ENCODE data around the gene THBS1.

The THBS1 gene

DNA sequence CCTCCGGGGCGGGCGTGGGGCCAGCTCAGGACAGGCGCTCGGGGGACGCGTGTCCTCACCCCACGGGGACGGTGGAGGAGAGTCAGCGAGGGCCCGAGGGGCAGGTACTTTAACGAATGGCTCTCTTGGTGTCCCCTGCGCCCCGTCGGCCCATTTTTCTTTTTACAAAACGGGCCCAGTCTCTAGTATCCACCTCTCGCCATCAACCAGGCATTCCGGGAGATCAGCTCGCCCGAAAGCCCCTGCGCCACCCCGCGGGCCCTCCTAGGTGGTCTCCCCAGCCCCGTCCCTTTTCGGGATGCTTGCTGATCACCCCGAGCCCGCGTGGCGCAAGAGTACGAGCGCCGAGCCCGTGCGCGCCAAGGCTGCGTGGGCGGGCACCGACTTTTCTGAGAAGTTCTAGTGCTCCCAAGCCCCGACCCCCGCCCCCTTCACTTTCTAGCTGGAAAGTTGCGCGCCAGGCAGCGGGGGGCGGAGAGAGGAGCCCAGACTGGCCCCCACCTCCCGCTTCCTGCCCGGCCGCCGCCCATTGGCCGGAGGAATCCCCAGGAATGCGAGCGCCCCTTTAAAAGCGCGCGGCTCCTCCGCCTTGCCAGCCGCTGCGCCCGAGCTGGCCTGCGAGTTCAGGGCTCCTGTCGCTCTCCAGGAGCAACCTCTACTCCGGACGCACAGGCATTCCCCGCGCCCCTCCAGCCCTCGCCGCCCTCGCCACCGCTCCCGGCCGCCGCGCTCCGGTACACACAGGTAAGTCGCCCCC is at the start of gene THBS1:
TSS of gene THBS1 (plus strand) at position 595 of the 757 bp plus-strand sequence. CDS start 779 bp downstream, outside the sequence.
- no peak for DNase-seq (ENCODE audit: low read depth)

DNA sequence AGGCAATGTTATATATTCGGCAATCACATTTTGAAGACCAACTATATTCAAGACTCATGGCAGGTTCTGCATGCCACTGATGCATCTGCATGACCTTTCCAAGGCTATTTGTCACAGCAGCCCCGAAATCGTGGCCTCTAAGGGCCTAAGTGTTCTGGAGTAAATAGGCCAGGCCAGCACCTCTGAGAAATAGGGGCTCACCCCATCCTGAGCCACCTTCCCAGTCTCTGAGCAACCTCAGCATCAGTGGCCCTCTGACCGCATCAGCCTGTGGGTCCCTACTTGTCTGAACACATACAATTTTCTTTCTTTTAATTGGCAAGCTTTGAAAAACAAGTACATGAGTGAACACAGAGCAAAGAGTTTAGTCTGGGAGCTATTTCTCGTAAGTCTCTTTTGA is 45.9 kb upstream of the THBS1 start:
- no peak for DNase-seq (ENCODE audit: low read depth)

DNA sequence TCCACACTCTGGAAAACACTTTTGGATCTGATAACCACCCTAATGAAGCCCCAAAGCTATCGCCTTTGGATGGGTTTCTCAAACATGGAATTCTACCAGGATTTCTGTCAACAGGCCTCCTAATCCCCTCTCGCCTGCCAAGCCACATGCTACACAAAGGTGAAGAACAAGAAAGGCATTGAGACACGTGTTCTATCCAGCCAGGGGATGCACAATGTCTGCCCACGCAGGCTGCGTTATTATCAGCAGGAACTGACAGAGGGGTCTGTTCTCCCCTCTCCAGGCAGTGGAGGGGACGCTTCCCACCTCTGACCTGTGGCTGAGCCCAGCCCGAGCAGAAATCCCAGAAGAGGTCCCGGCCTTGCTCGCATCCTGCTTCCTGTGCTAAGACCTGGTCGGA is 45.4 kb upstream of the THBS1 start:
- no peak for DNase-seq (ENCODE audit: low read depth)

DNA sequence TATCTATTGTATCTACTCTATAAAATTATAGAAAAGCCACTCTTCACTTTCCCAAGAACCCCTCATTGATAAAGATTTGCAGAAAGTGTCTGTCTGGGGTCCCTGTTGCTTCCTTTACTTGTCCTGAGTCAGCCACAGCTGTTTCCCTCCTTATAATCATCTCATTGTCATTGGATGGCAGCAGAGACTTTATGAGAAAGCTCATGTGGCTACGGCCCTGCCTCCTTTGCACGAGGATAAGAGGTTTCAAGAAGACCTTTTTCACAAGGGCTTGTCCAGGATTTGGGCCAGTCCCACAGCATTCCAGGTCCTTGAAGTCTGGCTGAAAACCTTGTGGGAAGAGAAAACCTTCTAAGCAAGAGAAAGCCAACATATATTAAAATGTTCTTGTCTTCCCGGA is 41.9 kb upstream of the THBS1 start:
- DNase-seq (ENCODE audit: low read depth): no peak

DNA sequence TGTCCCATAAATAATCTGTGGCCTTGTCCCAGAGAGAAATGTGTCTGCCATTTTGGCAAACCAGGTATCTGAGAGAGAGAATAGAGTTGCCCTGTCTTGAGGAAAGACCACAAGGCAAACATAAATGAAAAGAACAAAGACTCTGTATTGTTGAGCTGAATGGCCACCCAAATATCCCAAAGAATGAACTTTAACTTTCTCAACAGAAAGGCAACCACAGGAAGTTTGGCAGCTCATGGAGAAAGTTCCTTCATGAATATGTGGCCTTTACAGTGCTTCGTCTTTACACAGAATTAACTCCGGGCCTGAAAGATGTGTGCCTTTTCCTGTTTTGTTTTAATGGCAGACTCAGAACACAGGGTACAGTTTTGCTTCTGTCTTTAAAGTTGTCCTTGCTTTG is 41.4 kb upstream of the THBS1 start:
- DNase-seq (ENCODE audit: low read depth): no peak

DNA sequence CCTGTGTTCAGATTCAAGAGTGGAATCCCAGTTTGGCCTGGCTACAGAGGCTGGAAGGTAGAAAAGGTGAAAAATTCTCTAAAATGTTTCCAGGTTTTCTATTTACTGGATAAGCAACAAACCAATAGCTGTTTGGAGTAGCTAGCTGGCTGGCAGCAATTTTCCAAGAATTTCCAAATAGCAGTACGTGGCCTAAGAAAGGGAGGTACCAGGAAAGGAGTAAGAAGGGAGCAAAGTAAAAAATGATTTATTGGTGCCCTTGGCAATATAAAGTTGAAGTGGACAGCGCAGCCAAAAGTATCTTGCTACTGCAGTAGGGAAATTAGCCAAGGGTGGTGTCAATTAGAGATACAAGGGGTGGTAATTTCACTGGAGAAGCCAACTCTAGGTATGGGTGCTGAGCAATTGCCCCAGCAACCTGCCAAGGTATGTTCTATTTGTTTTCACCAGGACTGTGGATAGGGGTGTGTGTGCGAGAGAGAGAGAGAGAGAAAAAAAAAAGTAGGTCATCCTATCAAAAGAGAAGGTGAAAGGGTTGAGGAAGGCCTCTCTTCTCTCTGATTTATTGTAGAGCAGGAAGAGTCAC is 40.8 kb upstream of the THBS1 start:
- no peak for DNase-seq (ENCODE audit: low read depth)

DNA sequence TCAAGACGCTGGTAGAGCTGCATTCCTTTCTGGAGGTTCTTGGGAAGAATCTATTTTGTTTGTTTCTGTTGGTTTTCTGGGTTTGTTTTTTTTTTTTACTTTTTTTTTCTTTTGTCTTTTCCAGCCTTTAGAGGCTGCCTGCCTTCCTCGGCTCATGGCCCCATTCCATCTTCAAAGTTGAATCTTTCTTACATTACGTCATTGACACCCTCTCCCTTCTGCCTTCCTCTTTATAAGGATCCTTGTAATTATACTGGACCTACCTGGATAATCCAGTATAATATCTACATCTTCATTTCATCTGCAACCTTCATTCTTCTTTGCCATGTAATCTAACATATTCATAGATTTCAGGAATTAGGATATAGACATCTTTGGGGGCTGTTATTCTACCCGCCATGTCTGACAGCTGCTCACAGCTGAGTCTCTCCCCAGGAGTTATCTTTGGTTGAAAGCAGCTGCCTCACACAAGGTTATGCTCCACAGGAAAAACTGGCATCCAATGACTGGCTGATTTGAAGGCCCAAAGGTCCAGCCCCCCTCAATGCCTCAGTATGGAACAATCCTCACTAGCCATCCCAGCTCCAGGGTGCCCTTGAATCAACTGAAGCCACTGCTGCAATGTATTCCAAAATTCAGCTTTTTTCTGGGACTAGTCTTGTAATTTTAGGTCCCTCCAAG is 38.4 kb upstream of the THBS1 start:
- no peak for DNase-seq (ENCODE audit: low read depth)

DNA sequence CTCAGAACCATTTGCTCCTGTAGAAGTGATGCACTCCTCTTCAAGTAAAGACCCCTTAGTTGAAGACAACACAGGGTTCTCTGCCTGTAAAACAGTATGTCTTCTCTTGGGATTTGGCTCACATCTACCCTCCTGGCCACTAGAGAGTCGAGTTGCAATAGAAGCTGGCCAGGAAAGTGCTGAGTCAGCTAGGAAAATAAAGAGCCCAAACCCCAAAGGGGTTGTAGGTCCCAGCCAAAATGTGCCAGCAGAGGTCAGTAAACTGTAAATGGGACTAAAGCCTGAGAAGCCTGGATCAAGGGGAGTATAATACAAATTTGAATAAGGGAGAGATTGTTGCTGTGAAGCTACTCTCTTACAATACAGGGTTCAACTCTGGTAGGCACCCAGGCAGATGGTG is 37.2 kb upstream of the THBS1 start:
- DNase-seq (ENCODE audit: low read depth): no peak

DNA sequence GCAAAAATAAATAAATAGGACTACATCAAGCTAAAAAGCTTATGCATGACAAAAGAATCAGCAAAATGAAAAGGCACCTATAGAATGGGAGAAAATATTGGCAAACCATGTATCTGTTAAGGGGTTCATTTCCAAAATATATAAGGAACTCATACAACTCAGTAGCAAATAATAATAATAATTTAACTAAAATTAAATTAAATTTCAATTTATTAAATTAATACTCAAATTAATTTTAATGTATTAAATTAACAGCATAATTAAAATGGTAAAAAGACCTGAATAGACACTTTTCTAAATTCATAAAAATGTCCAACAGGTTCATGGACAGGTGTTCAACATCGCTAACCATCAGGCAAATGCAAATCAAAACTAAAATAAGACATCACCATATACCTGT is 34.0 kb upstream of the THBS1 start:
- no peak for DNase-seq (ENCODE audit: low read depth)

DNA sequence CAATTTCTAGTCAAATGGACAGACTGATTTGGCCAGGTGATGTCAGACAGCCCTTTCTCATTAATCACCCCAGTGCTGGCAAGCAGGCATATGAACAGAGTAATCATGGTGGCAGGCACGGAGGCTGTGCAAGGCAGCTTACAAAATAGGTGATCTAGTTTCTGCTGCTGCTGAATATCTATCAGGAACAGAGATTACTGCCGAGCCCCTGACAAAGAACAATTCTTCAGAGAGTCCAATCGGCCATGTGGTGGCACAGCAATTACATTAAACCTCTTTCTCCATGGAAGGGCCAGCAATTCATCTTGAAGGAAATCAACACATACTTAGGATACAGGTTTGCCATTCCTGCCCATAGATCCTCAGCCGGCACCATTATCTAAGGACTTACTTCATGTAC is 32.3 kb upstream of the THBS1 start:
- DNase-seq (ENCODE audit: low read depth): no peak

DNA sequence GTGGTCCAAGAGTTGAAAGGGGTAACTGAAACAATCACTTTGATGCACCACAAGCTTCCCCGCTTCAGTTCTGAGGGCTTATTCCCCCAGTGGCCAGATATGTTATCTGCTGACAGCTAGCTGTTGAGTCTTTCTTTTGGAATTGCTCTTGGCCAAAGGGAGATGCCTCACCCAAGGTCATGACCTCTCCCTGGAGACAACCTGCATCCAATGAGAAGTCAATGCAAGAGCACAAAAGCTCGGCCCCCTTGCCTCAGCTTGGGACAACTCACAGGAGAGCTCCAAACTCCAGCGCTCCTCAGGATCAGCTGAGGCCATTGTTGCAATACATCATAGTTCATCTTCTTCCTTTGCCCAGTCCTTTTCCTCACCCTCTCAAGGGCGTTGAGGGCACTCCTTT is 31.0 kb upstream of the THBS1 start:
- DNase-seq (ENCODE audit: low read depth): no peak

DNA sequence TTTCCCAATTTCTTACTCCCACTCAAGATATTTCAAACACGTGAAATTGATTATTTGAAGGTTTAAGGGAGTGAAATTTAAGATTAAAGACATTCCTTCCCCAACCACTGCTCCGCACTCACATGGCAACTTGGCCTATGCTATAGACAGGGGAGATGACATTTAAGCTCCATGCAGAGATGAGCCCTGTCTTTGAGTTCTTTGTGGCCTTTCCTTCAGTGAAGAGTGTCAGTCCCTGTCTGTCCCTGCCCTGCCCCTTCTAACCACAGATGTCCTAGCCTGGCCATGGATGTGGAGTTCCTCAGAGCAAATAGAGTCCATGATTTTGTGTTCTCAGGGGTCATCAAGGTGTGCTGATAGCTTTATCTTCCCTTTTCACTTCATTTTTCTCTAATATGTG is 29.4 kb upstream of the THBS1 start:
- DNase-seq (ENCODE audit: low read depth): no peak

DNA sequence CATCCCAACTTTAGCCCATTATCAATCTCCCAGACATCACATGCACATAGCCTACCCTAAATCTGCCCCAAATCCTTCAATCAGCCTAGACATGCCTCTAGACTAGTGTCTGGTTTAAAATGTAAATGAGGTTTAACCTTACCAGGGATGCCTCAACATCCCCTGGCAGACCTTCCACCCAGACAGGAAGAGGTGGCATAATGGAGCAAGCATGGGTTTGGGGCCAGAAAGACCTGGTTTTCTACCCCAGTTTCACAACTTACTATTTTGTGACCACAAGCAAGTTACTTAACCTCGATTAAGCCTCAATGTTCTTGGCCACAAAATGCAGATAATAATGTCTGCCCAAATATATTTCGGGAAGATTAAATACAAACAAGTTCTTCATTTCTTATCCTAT is 28.3 kb upstream of the THBS1 start:
- DNase-seq (ENCODE audit: low read depth): no peak

DNA sequence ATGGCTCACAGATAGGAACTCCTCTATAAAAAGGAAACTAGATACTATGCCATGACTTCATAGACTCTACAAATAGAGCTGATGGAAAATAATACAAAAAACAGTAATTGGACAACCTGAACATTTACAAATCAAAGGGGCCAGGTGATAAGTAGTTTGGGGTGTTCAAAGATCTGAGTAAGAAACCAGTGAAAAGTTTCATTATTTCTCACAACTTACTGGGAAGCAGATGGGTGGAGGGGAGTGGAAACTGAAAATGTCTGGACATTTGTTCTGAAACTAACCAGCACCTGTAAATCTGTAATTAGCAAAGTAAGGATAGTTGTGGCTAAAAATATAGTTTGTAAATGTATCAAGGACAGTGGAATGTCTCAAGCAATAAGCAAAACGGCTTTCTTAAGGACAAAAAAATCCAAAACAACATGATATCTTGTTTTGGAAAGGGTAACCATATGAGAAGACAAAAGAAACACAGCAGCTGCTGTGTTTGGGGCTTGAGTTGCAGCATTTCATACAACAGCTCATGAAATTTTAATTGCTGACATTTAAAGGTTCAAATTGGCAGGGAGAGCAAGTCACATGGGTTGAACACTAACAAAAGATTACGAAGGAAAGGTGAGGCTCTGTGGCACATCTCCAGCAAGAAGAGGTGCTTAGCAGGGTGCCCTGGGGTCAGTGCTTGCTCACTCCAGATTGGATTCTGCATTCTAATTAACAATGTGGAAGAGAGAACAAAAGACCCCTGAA is 26.8 kb upstream of the THBS1 start:
- DNase-seq (ENCODE audit: low read depth): no peak

DNA sequence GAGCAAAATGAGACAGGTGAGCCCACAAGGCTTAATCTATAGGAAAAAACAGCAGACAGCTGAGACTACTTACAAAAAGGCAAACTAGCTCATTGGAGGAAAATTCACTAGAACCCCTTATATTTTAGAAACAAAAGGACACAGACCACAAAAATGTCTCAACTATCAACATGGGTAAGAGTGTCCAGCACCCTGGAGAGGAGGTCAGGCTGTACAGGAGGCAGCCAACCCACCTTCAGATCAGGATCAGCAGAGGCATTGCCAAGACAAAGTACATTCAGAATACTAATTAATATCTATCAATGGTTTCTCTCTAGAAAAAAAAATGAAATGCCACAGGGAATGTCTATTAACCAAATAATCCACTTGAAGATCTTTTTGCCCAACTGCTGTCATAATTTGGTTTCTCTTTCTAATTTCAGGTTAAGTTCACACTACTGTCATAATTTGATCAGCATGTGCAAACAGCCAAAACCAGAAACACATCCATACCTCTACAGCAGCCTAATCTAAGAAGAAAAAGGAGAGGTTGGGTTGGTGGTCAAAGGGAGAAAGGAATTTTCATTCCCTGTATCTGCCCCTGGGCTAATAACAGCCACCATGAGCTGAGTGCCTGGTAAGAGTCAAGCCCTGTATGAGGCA is 26.0 kb upstream of the THBS1 start:
- no peak for DNase-seq (ENCODE audit: low read depth)

DNA sequence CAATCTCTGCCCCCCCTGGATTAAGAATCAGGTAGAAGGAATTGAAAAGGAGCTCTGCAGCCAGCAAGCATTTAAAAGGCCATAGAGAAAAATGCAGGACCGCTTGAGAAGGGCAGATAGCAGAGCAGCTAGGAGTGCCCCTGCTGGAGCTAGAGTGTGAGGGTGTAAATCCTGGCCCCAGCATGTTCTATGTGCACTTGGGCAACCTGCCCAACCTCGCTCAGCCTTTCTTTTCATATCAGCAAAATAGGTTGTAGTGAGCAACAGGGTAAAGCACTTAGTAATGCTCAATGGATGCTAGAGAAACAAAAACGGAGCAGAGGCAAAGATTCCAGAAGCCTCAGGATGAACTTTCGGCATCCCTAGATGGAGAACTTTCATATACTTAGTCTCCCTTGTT is 25.0 kb upstream of the THBS1 start:
- no peak for DNase-seq (ENCODE audit: low read depth)

DNA sequence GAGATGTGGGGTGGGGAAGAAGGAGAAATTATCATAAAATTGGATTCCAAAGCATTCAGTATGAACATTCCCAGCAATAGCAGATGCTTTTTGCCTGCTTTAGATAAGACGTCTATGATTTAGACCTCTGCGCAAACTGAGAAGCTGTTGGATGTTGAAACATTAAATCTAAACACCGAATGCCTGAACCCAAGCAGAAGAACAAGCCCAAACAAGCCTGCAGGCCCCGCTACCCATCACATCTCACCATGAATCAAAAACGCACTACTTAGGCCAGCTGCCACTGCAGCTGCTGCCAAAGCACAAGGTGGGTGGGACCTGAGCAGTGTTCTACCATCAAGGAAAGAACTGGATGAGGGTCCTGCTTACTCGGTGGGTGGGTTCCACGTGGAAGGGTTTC is 24.4 kb upstream of the THBS1 start:
- no peak for DNase-seq (ENCODE audit: low read depth)

DNA sequence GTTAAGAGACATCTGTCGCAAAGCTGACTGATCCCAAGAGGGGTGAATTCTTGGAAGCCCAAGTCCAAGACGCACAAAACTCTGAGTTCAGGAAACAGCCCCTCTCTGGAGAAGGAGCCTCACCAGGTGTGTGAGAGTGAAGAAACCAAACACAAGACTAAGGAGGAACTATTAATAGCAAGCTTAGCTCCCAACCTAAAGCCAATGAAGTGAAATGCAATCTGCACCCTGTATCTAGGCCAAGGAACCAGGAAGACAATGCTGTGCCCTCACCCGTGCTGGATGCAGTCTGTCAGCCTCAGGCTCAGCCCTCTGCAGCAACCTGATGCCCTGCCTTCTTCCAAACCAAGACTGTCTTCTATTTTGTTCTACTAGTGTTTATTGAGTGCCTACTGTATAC is 22.5 kb upstream of the THBS1 start:
- no peak for DNase-seq (ENCODE audit: low read depth)

DNA sequence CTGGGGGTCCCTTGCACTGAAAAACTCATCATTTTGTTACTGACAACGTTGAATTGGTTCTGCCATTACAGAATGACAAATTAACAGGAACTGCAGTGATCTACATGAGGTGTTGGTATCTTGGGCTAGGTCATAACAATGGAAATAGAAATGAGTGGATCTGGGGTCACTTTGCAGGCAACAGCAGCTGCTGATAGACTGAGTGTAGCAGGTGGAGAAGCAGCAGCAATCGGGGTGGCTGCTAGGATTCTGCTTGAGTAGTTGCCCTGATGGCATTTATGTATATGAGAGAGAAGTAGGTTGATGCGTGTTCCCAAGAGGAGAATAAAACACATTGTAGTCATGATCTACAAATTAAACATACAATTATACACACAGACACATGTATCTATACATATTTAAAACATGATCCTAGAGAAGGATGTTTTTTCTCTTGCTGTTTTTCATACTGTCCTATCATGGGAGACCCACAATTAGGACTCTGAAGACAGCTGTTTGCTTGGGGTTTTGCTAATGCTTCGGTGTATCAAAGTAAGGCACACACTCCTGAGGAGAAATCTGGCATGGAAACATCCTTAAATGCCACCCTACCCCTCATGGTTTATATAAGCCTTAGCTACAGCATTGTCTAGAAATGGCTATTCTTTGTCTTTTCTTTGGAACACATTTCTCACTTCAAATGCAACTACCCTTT is 15.8 kb upstream of the THBS1 start:
- DNase-seq (ENCODE audit: low read depth): no peak

DNA sequence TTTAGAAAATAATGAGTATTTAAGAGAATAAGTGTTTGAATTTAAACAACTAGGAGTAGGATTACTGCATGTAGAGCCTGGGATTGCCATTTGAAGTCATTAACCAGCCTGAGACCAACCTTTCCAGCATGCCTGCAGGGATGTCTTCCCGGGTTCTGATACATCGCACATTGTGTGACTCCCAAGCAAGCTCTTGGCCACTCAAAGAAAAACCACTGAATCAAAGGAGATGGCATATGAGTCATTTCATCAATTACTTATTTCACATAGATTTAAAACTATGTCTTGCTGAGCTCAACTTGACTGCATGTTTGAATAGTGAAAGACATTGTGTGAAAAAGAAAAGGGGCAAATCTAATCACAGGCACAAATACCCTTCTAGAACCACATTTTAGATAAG is 15.0 kb upstream of the THBS1 start:
- no peak for DNase-seq (ENCODE audit: low read depth)

DNA sequence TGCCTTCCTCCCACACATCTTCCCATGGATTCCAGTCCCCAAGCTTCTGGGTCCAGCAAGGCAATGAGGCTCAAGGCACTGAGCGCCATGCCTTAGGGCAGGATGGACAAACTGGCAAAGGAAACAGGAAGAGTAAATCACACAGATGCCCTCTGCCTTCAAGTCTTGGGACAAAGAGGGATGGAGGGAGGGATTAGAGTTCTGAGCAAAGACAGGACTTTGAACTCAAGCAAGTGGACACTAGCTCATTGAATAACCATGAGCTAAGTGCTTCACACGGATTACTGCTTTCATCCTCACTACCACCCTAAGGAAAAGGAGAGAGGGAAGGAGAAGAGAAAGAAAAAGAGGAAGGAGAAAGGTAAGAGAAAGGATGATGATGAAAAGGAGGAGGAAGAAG is 7.6 kb upstream of the THBS1 start:
- no peak for DNase-seq (ENCODE audit: low read depth)

DNA sequence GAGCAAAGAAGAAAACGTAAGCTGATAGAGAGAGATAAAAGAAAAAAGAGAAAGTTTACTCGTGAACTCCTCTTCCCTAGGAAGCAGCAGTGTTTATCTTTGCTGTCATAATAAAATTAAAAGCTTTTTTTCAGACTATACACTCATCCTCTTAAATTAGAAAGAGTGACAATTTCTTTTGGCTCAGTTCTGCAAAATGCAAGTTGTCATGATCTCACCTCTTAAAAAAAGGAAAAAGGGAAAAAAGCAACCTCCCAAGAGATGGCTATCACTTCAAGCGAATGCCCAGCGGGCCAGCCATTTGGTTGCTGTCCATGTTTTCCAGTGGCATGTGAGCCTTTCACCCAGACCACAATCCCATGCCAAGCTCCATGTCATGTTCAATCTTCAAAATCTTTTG is 7.0 kb upstream of the THBS1 start:
- no peak for DNase-seq (ENCODE audit: low read depth)

Data from activated T-cell treated with anti-CD3 and anti-CD28 coated beads for 1 hour (primary cell).